Measurements from ENCODE around the gene DCLK1.
"Not testable (repeated sequence)": the region's sequence is repeated elsewhere in the genome, so short reads cannot be mapped to it uniquely, and the experiment has no call there.

DCLK1 gene

DNA sequence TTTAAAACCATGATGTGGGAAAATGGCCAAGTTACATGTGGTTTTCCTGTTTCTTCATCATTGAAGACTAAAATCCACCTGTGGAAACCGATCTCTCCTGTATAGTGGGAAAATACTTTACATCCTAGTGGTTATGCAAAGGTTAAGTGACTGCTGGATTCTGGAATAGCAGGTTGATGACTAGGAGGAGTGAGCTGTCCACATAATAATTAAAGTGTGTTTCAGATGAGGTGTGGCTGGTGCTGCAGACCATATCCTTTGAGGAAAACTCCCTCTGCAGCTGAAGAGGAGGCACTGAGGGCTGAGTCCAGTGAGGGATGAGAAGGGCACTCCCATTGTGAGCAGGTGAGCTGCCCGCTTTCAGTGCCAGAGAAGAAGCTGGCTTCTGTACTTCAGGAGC, 43.2 kb downstream of the DCLK1 start:
- DNase-seq (ENCODE audit: low read depth in 1 of 2, low spot score in 1 of 2), result no peak

DNA sequence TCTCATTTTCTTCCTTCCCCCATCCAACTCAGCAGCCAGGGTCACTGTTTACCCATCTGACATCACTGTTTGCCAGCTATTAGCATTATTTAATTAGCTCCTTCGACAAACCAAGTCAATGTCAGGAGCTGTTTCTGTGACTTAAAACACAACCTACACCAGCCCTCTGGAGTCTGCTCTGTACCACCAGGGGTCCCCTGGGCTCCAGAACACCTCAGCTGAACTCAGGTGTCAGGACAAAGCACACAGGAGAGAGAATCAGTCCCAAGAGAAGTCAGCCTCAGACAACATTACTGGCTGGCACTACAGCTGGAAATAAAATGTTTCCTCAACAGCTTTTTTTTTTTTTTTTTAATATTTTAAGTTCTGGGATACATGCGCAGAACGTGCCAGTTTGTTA, 45.1 kb downstream of the DCLK1 start:
- no peak for DNase-seq (ENCODE audit: low read depth in 1 of 2, low spot score in 1 of 2)

DNA sequence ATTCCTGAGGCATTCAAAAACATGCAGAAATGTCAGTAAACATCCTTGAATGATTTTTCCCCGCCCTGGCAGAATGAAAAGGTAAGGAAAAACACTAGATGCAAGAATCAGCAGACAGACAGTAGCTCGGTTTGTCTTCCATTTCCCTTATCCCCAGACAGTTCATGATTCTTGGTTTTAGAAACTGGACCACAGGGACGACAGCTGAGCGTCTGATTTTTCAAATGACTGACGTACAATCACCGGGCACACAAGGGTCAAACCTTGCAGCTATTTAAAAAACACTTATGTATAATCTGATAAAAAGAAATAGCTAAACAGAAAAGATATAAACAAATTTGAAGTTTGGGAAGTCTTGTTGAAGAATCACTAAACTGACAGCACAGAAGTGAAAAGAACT, 47.1 kb downstream of the DCLK1 start:
- DNase-seq (ENCODE audit: low read depth in 1 of 2, low spot score in 1 of 2), result no peak

DNA sequence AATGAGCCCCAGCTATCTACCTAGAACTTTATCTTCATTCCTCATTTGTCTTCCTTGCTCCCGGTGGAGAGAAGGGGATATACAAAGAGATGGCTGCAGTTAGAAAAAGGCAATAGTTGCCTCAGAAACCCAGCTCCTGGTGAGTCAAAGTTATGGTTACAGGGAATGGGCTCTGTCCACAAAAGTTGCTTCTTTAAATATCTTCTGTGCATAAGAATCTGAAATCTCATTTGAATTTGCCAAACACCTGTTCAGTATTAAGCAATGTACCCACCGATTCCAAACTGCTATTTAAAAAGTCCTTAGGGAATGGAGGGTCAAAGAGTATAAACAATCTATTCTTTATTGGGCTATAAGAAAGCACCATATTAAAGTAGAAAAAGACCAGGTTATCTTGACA, 48.4 kb downstream of the DCLK1 start:
- DNase-seq (ENCODE audit: low read depth in 1 of 2, low spot score in 1 of 2), result no peak

DNA sequence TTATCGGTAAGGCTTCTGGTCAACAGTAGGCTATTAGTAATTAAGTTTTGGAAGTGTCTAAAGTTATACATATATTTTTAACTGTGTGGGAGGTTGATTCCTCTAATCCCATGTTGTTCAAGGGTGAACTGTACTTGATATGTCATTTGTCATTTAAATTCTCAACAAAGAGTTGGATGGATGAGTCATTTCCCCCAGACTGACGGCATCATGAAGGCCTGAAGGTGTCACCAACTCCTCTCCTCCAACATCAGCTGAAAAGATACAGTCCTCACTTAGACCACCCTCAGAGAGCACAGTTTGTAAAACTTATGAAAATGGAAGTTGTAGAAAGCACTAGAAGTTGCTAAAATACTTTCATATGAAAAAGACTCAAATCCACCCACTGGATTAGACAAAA, 48.8 kb downstream of the DCLK1 start:
- no peak for DNase-seq (ENCODE audit: low read depth in 1 of 2, low spot score in 1 of 2)

DNA sequence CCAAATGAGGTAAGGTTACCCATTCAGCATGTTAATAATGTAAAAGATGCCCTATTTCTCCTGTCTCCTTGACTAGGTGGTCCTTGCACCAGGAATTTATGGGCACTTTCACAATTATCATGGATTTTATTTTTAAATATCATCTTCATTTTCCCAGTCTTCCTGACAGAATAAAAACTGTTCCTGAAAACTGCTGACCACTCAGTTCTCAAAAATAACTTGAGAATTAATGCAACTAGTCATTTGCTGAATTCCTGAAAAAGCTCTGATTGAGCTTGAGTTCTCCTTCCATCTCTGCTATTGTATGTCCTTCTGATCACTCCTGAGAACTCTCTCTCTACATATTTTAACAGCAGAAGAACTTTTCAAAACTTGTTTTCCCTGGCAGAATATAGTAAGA, 55.0 kb downstream of the DCLK1 start:
- DNase-seq (ENCODE audit: low read depth in 1 of 2, low spot score in 1 of 2), result no peak

DNA sequence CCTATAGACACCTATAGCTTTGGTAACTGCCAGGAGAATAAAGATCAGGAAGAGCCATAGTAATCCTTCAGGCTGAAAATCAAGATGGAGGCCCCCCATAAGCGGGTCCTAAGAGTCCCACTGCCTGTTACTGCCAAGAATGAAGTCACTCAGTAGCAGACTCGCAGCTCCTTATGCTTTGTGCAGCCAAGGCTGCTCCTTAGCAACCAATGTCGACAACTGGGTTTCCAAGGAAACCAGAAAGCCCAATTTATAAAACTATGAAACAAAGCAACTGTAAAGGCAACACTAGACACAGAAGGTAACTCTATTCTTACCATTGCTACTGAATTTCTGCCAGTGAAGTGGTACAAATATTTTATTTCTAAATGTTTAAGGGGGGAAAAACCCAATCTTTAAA, 56.5 kb downstream of the DCLK1 start:
- DNase-seq (ENCODE audit: low read depth in 1 of 2, low spot score in 1 of 2), result no peak

DNA sequence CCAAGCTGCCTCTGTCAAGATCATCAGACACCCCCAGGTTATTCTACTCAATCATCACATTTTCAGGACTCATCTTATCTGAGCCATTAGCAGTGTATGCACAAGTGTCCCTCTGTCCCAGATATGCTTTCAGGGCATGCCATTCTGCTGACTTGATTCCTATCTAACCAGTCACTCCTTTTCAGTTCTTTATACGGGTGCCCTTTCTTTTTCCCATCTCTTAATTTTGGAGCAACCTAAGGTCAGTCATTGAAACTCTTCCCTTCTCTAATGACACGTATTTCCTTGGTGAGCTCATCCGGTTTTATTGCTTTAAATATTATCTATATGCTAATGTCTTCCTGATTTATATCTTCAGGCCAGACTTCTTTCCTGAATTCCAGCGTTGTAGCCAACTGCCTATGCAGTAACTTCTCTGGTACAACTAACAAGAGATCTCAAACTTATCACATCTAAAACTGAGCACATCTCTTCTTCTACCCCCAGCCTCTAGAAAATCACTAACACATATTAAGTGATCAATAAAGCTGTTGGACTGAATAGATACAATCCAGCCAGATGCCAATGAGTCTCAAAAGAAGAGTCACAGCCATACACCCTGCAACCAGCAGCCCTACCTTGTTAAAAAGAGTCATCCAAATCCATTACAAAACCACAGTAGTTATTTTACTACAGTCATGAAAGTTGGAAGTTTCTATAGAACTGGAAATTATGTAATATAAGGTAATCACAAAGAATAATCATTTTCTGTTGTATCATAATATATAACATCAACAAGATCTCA, 58.8 kb downstream of the DCLK1 start:
- DNase-seq (ENCODE audit: low read depth in 1 of 2, low spot score in 1 of 2), result no peak

DNA sequence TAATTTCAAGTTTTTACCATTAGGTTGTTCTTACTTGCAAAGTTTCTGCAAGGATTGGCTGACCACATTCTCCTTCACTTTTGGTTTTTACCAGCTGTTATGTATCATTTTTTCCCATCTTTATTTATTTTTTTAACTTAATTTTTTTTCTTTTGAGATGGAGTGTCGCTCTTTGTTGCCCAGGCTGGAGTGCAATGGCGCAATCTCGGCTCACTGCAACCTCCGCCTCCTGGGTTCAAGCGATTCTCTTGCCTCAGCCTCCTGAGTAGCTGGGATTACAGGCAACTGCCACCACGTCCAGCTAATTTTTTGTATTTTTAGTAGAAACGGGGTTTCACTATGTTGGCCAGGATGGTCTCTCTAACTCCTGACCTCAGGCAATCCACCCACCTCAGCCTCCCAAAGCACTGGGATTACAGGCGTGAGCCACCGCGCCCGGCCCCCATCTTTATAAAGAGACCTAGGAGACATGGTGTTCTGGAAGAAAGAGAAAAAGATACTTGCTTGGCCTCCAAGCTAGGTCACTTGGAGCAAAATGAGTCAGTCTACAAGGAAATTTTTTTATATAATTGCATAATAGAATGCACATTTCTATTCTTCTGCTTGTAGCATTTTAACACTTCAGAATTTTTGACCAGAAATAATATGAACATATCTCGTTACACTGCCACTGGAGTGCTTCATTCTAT, 60.5 kb downstream of the DCLK1 start:
- not testable (repeated sequence) for DNase-seq (ENCODE audit: low read depth in 1 of 2, low spot score in 1 of 2)

DNA sequence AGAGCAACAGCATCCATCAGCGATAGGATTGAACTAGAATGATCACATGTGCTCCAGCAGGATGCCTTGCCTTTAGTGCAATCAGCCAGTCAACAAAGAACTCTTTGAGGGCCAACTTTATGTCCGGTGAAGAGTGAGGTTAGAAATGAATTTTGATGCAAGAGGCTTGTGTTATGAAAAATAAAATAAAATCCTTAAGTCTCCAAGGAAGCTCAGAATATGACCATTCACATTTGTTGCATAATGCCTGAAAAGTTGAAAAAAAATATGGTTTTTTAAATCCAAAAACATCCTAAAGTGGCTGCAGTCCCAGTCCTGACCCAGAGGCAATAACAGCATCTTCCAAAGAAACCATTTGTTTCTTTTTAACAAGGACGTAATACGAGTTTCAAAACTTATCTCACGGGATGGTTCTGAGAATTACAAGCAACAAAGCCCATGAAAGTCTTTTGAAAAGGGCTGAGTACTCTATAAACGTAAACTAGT, 61.3 kb downstream of the DCLK1 start:
- no peak for DNase-seq (ENCODE audit: low read depth in 1 of 2, low spot score in 1 of 2)

DNA sequence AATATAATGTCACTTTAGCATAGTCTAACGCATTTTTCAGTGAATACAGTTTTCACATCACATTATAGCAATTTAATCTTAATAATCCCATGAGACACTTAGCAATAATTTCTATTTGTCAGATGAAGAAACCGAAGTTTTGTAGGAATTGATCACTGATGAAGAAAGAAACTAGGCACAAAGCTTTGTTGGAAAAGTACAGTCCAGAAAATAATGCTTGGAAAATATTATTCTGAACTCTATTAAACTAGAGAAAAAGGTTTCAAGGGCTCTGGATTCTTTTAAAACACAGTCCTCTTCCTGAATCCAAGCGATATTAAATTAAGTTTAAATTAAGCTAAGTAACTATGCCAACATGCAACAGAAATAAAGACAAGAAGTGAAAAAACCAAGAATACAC, 62.2 kb downstream of the DCLK1 start:
- no peak for DNase-seq (ENCODE audit: low read depth in 1 of 2, low spot score in 1 of 2)

DNA sequence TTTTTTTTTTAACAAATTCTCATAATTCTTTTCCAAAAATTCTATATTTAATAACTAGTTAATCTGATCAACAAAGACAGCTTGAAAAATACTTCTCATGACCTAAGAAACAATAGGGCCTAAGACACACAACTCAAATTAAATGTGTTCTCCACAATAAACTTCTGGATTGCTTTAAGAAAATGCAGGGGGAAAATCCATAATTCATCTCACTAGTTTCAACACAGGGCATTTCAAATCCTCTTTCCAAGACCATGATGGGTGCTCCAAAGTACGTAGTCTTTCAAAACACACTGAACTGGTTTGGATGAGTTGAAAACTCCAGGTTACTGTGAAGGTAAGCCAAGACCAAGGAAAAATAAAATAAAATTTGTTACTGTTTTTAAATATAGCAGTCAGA, 62.6 kb downstream of the DCLK1 start:
- DNase-seq (ENCODE audit: low read depth in 1 of 2, low spot score in 1 of 2), result no peak

DNA sequence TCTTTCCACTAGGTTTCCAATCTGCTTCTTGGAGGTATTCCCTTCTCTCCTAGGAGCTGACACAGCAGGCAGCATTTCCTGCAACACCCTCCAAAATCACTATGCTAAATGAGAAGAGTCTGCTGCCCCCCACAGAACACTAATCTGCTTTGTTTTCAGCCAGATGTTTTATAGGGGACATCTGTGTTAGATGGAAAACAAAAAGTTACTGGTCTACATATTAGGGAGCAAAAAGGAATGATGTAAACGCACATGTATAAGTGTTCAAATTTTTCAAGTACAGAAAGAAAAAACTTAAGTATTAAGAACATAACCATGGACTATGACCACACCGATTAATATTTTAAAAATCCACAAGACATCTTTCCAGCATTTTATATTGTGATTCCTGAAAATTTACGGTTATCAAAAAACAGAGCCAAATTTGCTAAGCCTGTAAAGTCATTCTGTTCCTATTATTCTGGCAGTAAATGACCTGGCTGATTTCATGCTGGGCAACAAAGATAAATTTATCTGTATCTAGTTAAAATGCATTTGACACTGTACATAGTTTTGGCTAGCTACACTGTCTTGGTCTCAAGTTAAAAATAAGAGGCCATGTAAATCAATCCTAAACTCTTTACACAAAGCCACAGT, 63.3 kb downstream of the DCLK1 start:
- DNase-seq (ENCODE audit: low read depth in 1 of 2, low spot score in 1 of 2), result no peak

DNA sequence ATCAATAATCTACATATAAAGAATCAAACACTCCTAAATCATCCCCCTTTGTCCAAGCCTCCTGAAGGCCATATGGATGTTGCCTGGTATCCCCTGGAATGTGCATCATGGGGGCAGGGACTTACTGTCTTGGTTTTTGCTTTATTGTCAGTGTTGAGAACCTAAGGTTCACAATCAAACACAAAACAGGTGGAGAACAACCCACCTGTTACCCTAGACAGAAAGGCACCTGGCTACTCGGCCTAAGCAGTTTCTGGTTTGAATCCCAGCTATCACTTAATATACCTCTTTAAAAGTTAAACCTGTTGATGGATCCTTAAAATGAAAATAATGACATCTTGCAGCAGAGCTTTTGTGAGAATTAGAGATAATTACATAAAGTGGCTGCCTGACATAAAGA, 68.9 kb downstream of the DCLK1 start:
- no peak for DNase-seq (ENCODE audit: low read depth in 1 of 2, low spot score in 1 of 2)

DNA sequence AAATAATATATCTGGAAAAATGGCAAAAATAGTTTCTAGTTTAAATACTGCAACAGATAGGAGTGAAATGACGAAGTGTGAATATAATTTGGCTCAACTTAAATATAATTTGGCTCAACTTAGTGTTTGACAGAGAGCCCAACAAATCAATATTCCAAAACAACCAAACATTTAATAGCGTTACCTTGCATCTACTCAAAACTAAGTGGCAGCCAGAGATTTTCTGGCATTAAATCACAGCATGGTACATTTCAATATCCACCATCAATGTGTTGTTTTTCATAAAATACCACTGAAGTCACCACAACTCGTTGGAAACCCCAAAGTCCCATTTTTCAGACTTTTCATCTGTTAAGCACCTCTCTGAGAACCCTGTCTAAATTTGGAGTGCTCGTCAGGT, 69.6 kb downstream of the DCLK1 start:
- DNase-seq (ENCODE audit: low read depth in 1 of 2, low spot score in 1 of 2), result no peak

DNA sequence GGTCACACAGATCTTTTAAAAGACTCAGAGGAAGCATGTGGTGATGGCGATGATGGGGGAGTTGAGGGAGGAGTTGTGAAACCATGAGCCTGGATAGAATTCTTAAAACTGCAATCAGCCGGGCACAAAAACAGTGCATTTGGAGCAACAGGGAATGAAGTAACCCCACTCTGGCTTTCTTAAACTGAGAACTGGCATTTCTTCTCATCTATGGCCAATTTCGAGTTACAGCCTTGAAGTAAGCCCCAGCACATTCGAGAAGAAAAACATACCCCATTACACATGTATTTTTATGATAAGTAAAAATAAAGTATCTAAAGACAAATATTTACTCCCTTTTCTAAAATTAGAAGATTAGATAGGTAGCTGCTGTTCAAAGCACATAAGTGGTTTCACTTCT, 70.1 kb downstream of the DCLK1 start:
- no peak for DNase-seq (ENCODE audit: low read depth in 1 of 2, low spot score in 1 of 2)

DNA sequence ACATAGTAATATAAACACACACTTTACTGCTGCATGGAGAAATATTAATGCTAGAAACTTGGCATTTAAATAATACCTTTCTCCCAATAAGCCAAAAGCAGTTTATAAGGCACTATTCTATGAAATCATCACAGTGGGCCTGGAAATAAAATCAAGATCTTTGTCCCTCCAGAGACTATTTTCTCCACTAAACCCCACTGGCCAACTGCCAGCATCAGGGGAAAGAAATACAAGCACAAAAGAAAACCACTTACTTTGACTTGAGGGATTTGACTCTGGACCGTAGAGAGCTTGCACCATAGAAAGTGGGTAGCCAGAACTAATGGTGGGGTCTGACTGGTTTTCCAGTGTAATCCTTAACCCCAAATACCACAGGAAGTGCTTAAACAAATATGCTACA, 71.9 kb downstream of the DCLK1 start:
- DNase-seq (ENCODE audit: low read depth in 1 of 2, low spot score in 1 of 2), result no peak

DNA sequence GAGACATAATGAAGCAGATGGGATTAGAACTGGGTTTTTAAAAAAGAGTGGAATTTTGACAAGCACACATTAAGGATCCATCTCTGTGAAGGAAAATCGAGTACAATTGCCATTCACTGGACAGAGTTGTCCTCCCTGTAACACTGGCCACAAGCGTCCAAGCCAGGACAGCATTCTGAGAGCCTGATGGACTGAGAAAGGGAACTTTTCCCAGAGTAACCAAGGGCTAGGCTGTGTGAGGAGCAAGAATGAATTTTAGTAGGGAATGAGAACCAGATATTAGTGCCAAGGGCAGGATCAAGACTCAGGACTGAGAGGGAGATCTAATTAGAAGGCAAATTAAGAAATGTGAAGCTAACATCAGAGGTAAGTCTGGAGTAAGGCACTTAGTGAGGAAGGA, 73.1 kb downstream of the DCLK1 start:
- no peak for DNase-seq (ENCODE audit: low read depth in 1 of 2, low spot score in 1 of 2)

DNA sequence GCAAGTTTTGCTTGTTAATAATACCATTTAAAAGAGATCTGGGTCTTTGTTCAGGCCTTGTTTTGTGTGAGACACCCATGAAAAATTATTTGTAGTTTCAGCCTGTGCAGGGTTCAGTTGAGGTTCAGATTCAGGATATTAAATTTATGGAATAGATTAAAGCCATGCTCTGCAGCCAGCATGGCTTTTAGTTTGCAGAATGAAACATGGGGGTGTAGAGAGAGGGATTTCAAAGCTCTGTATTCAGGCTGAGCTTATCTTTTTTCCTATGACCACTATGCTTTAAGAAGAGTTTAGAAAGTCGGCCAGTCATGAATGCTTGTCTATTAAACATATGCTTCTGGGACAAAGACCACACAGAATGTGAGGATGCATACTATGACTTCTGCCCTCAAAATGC, 73.6 kb downstream of the DCLK1 start:
- no peak for DNase-seq (ENCODE audit: low read depth in 1 of 2, low spot score in 1 of 2)

DNA sequence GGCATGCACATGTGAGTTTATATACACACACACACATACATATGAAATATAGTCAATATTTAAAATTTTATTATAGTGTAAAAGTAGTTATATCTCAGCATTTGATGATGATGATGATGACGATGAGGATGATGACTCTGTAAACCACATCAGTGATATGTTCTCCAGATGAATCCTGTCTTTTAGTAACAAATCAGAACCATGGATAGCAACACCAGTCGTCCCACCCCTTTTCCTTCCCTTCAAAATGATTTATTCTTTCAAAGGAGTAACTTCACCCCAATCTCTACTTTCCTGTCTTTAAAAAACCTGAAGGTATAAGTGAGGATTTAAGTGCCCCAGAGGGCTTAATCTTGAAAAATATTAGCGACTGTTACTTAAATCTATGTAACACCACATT, 74.1 kb downstream of the DCLK1 start:
- DNase-seq (ENCODE audit: low read depth in 1 of 2, low spot score in 1 of 2), result no peak

DNA sequence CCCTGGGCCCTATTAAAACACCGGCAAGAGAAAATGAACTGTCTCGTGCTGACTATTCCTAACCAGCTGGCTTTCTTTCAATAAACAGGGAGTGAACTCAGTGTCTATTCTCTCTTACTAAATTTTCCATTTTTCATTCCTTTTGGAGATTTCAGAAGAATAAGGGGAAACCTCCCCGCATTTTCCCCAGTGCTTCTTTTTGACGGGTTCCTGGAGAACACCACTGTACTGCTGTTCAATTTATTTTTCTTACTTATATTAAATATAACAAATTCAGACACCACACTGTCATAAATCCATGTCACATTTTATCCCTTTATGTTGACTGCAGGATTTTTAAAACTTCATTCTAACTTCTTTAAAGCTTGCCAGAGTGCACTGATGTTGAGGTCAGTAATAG, 75.8 kb downstream of the DCLK1 start:
- no peak for DNase-seq (ENCODE audit: low read depth in 1 of 2, low spot score in 1 of 2)

DNA sequence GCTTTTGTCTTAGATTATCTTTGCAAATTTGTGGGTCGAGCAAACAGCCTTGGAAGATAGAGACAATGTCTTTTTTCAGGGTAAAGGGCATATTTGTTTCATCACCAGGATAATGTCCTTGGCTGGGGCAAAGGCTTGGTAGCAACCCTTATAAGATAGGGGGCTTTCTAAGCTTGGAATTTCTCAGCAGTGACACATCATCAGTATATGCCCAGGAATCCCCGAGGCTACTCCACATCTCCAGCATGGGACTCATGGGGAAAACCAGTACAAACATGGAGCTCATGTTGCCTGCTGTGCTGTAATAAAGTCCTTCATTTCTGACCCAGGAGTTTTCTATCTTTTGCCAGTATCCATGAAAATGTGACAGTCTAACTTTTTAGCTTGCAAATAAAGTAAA, 77.1 kb downstream of the DCLK1 start:
- no peak for DNase-seq (ENCODE audit: low read depth in 1 of 2, low spot score in 1 of 2)
